HL-60 (cell line): ENCODE results near the gene METAP2.

Experiments
- CTCF ChIP-seq: IDR thresholded peaks from one replicate; pipeline ENCODE4 v1.5.1; 2011; ENCODE audit warnings: low read length, control low read depth, inconsistent platforms; ENCODE audit not compliant: insufficient read depth
- GABPA ChIP-seq: IDR thresholded peaks from 2 replicates; pipeline ENCODE4 v1.6.1; 2012; ENCODE audit warnings: low read depth
- POLR2AphosphoS5 ChIP-seq: IDR thresholded peaks from 2 replicates; pipeline ENCODE4 v1.6.1; 2012; ENCODE audit warnings: low read depth
- REST ChIP-seq: IDR thresholded peaks from 2 replicates; pipeline ENCODE4 v1.6.1; 2012; ENCODE audit warnings: low read depth; ENCODE audit not compliant: insufficient replicate concordance

GRCh38 chr12:95520816-95521215 lies 46.9 kb downstream of the METAP2 start:
- no peak for TF ChIP-seq CTCF
- no peak for TF ChIP-seq POLR2AphosphoS5
- no peak for TF ChIP-seq REST
- TF ChIP-seq GABPA, result no peak
